GM23248 (cell line): ENCODE measurements around the gene PKLR.

Source experiments
- EZH2 ChIP-seq: fragments of 200-600 bp; sonication (generic); IDR thresholded peaks from 2 replicates; pipeline ENCODE4 v1.6.1; 2018; ENCODE audit warnings: antibody characterized with exemption, mild to moderate bottlenecking; ENCODE audit not compliant: insufficient read depth, poor library complexity, severe bottlenecking
- EZH2phosphoT487 ChIP-seq: fragments of 200-600 bp; sonication (generic); IDR thresholded peaks from 2 replicates; pipeline ENCODE4 v1.6.1; 2018; ENCODE audit warnings: antibody characterized with exemption, moderate library complexity, mild to moderate bottlenecking, low read depth; ENCODE audit not compliant: insufficient read depth

- TF ChIP-seq EZH2 (no peak), EZH2phosphoT487 (no peak)
Measured at GRCh38 chr1:155267373-155267772, 33.9 kb downstream of the PKLR start.
